WTC11 (cell line): ENCODE results near the gene LENG1. TPM values are rescaled to one million over a fixed set of nuclear protein-coding genes. Genes with fewer than 3 reads are reported as not detected.

Experiments
- ATAC-seq: fragments of 200-7000 bp; cut with Tn5 transposase; 2 replicates; pipeline ENCODE4 v1.10.0; 2021; ENCODE audit warnings: mild to moderate bottlenecking, moderate library complexity
- CTCF ChIA-PET: fragments of 300-600 bp; sonication (Branson Sonifier 250); formaldehyde crosslinking; loops from one replicate; lab custom pipeline; 2021; ENCODE audit warnings: antibody characterized with exemption; lab: Charles Lee
- POLR2A ChIA-PET: fragments of 350-600 bp; sonication (Branson Sonifier 250); formaldehyde crosslinking; loops from one replicate; lab custom pipeline; 2021; ENCODE audit warnings: antibody characterized with exemption; lab: Charles Lee
- DNase-seq: peaks from one replicate; pipeline ENCODE4 v3.0.0; 2021; ENCODE audit warnings: low spot score
- H3K27ac Mint-ChIP-seq: 2 replicates; pipeline ENCODE4 v1.8.0; 2021; ENCODE audit warnings: mixed read lengths
- H3K27me3 Mint-ChIP-seq: 2 replicates; pipeline ENCODE4 v1.8.0; 2021; ENCODE audit warnings: low read depth, mild to moderate bottlenecking, moderate library complexity, mixed read lengths
- H3K36me3 Mint-ChIP-seq: 2 replicates; pipeline ENCODE4 v1.8.0; 2021; ENCODE audit warnings: mixed read lengths
- H3K4me1 Mint-ChIP-seq: 2 replicates; pipeline ENCODE4 v1.8.0; 2022; ENCODE audit warnings: mixed read lengths
- H3K4me3 Mint-ChIP-seq: 2 replicates; pipeline ENCODE4 v1.8.0; 2021; ENCODE audit warnings: mild to moderate bottlenecking, moderate library complexity, mixed read lengths
- H3K9me3 Mint-ChIP-seq: 2 replicates; pipeline ENCODE4 v1.8.0; 2021; ENCODE audit warnings: mixed read lengths
- FOXJ3 ChIP-seq: sonication (generic); formaldehyde crosslinking; IDR thresholded peaks from 2 replicates; pipeline ENCODE4 v1.9.0; 2021; ENCODE audit warnings: missing genetic modification reagents, mild to moderate bottlenecking, borderline replicate concordance
- FOXP1 ChIP-seq: sonication (generic); formaldehyde crosslinking; IDR thresholded peaks from 2 replicates; pipeline ENCODE4 v1.8.0; 2022; ENCODE audit warnings: missing genetic modification reagents, mild to moderate bottlenecking, moderate library complexity, borderline replicate concordance
- GRHL2 ChIP-seq: fragments of 250-450 bp; sonication (Bioruptor Pico); IDR thresholded peaks from 2 replicates; pipeline ENCODE4 v1.8.0; 2022; ENCODE audit warnings: mild to moderate bottlenecking, moderate library complexity; ENCODE audit not compliant: insufficient replicate concordance, severe bottlenecking
- MXD4 ChIP-seq: fragments of 250-450 bp; sonication (Bioruptor Pico); IDR thresholded peaks from 2 replicates; pipeline ENCODE4 v1.8.0; 2021; ENCODE audit warnings: mild to moderate bottlenecking, moderate library complexity, borderline replicate concordance
- MYBL2 ChIP-seq: sonication (generic); formaldehyde crosslinking; IDR thresholded peaks from 2 replicates; pipeline ENCODE4 v1.8.1; 2023; ENCODE audit warnings: mild to moderate bottlenecking, moderate library complexity, missing genetic modification reagents
- TCF7 ChIP-seq: sonication (generic); formaldehyde crosslinking; IDR thresholded peaks from 2 replicates; pipeline ENCODE4 v1.8.0; 2022; ENCODE audit warnings: mild to moderate bottlenecking, low read depth, missing genetic modification reagents, moderate library complexity
- TEAD1 ChIP-seq: sonication (generic); formaldehyde crosslinking; IDR thresholded peaks from 2 replicates; pipeline ENCODE4 v1.8.0; 2022; ENCODE audit warnings: mild to moderate bottlenecking, missing genetic modification reagents
- TP53 ChIP-seq: sonication (generic); formaldehyde crosslinking; IDR thresholded peaks from 2 replicates; pipeline ENCODE4 v1.8.1; 2023; ENCODE audit warnings: mild to moderate bottlenecking, missing genetic modification reagents
- ZNF219 ChIP-seq: sonication (generic); formaldehyde crosslinking; IDR thresholded peaks from 2 replicates; pipeline ENCODE4 v1.8.0; 2023; ENCODE audit warnings: missing genetic modification reagents, mild to moderate bottlenecking, borderline replicate concordance
- ZNF416 ChIP-seq: fragments of 250-450 bp; sonication (Bioruptor Pico); IDR thresholded peaks from 2 replicates; pipeline ENCODE4 v1.9.0; 2021; ENCODE audit warnings: mild to moderate bottlenecking, inconsistent platforms
- total RNA-seq: library from RNA; stranded (reverse); gene quantifications from 3 replicates; pipeline ENCODE4 v1.2.3, GENCODE V29; 2021
- TF ChIP-seq, protein P1 (sequence below): sonication (generic); formaldehyde crosslinking; IDR thresholded peaks from 2 replicates; pipeline ENCODE4 v1.8.1; 2023; ENCODE audit warnings: mild to moderate bottlenecking, missing genetic modification reagents, moderate library complexity
- TF ChIP-seq, protein P2 (sequence below): sonication (generic); formaldehyde crosslinking; IDR thresholded peaks from 2 replicates; pipeline ENCODE4 v1.8.1; 2022; ENCODE audit warnings: low read depth, missing genetic modification reagents, borderline replicate concordance
- TF ChIP-seq, protein P3 (sequence below): sonication (generic); formaldehyde crosslinking; IDR thresholded peaks from 2 replicates; pipeline ENCODE4 v1.8.0; 2022; ENCODE audit warnings: mild to moderate bottlenecking, missing genetic modification reagents
- TF ChIP-seq, protein P4 (sequence below): fragments of 250-450 bp; sonication (Bioruptor Pico); IDR thresholded peaks from 2 replicates; pipeline ENCODE4 v1.8.0; 2021; ENCODE audit warnings: mild to moderate bottlenecking
- TF ChIP-seq, protein P5 (sequence below): sonication (generic); formaldehyde crosslinking; IDR thresholded peaks from 2 replicates; pipeline ENCODE4 v1.8.1; 2023; ENCODE audit warnings: mild to moderate bottlenecking, missing genetic modification reagents, borderline replicate concordance
- TF ChIP-seq, protein P6 (sequence below): fragments of 250-450 bp; sonication (Bioruptor Pico); IDR thresholded peaks from 2 replicates; pipeline ENCODE4 v1.9.0; 2021; ENCODE audit warnings: mild to moderate bottlenecking, borderline replicate concordance

The LENG1 gene
- total RNA-seq, 1 experiment from 2014 or later = 4.9 TPM

DNA sequence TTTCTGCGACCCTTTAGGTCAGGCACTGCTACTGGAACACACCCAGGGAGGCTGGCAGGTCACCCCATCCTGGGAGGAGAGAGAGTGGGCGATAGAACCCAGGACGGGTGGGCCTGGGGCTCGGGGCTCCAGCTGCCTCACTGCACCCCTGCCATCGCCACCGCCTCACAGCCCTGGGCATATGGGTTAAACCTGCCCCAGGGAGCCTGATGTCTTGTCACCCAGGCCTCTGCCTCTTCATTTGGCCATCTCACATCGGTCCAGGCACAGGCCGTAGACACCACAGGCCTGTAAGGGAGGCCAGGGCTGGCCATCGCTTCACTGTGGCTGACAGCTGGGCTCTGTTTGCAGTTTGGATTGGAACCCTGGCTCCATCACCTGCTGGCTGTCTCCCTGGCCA lies 33.8 kb downstream of the LENG1 start (continued):
- TF ChIP-seq MYBL2 (CRISPR knock-in tag) (no peak), TCF7 (no peak), FOXP1 (CRISPR knock-in tag) (no peak)
- TF ChIP-seq, protein P1, sequence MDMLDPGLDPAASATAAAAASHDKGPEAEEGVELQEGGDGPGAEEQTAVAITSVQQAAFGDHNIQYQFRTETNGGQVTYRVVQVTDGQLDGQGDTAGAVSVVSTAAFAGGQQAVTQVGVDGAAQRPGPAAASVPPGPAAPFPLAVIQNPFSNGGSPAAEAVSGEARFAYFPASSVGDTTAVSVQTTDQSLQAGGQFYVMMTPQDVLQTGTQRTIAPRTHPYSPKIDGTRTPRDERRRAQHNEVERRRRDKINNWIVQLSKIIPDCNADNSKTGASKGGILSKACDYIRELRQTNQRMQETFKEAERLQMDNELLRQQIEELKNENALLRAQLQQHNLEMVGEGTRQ (CRISPR knock-in tag) = no peak
- TF ChIP-seq, all 79 proteins: peak for 0

DNA sequence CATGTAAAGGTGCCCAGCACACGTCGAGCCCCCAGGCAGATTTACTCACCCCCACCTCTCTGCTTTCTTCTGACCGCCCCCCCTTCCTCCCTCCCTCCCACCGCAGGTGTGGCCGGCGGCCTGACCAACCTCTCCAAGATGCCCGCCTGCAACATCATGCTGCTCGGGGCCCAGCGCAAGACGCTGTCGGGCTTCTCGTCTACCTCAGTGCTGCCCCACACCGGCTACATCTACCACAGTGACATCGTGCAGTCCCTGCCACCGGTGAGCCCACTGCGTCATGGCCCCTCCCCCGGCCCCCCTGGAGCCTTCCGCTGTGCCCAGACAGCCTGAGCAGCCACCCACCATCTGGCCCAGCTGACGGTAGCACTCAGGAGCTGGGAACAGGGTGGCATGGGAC lies 35.1 kb downstream of the LENG1 start:
- H3K4me1 Mint-ChIP-seq = no peaks in the 10 kb centered on the region
- H3K4me3 Mint-ChIP-seq = no peak overlapping the region
- DNase-seq (no peak), ATAC-seq (no peak)
- TF ChIP-seq FOXJ3 (no peak), ZNF416 (CRISPR knock-in tag) (no peak), TP53 (no peak), MXD4 (CRISPR knock-in tag) (no peak), GRHL2 (no peak), TEAD1 (CRISPR knock-in tag) (no peak), ZNF219 (CRISPR knock-in tag) (no peak)
- TF ChIP-seq, protein P2, sequence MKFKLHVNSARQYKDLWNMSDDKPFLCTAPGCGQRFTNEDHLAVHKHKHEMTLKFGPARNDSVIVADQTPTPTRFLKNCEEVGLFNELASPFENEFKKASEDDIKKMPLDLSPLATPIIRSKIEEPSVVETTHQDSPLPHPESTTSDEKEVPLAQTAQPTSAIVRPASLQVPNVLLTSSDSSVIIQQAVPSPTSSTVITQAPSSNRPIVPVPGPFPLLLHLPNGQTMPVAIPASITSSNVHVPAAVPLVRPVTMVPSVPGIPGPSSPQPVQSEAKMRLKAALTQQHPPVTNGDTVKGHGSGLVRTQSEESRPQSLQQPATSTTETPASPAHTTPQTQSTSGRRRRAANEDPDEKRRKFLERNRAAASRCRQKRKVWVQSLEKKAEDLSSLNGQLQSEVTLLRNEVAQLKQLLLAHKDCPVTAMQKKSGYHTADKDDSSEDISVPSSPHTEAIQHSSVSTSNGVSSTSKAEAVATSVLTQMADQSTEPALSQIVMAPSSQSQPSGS = no peak
- TF ChIP-seq, protein P3, sequence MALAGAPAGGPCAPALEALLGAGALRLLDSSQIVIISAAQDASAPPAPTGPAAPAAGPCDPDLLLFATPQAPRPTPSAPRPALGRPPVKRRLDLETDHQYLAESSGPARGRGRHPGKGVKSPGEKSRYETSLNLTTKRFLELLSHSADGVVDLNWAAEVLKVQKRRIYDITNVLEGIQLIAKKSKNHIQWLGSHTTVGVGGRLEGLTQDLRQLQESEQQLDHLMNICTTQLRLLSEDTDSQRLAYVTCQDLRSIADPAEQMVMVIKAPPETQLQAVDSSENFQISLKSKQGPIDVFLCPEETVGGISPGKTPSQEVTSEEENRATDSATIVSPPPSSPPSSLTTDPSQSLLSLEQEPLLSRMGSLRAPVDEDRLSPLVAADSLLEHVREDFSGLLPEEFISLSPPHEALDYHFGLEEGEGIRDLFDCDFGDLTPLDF = no peak
- TF ChIP-seq, protein P4, sequence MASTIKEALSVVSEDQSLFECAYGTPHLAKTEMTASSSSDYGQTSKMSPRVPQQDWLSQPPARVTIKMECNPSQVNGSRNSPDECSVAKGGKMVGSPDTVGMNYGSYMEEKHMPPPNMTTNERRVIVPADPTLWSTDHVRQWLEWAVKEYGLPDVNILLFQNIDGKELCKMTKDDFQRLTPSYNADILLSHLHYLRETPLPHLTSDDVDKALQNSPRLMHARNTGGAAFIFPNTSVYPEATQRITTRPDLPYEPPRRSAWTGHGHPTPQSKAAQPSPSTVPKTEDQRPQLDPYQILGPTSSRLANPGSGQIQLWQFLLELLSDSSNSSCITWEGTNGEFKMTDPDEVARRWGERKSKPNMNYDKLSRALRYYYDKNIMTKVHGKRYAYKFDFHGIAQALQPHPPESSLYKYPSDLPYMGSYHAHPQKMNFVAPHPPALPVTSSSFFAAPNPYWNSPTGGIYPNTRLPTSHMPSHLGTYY (CRISPR knock-in tag) = no peak
- TF ChIP-seq, protein P5, sequence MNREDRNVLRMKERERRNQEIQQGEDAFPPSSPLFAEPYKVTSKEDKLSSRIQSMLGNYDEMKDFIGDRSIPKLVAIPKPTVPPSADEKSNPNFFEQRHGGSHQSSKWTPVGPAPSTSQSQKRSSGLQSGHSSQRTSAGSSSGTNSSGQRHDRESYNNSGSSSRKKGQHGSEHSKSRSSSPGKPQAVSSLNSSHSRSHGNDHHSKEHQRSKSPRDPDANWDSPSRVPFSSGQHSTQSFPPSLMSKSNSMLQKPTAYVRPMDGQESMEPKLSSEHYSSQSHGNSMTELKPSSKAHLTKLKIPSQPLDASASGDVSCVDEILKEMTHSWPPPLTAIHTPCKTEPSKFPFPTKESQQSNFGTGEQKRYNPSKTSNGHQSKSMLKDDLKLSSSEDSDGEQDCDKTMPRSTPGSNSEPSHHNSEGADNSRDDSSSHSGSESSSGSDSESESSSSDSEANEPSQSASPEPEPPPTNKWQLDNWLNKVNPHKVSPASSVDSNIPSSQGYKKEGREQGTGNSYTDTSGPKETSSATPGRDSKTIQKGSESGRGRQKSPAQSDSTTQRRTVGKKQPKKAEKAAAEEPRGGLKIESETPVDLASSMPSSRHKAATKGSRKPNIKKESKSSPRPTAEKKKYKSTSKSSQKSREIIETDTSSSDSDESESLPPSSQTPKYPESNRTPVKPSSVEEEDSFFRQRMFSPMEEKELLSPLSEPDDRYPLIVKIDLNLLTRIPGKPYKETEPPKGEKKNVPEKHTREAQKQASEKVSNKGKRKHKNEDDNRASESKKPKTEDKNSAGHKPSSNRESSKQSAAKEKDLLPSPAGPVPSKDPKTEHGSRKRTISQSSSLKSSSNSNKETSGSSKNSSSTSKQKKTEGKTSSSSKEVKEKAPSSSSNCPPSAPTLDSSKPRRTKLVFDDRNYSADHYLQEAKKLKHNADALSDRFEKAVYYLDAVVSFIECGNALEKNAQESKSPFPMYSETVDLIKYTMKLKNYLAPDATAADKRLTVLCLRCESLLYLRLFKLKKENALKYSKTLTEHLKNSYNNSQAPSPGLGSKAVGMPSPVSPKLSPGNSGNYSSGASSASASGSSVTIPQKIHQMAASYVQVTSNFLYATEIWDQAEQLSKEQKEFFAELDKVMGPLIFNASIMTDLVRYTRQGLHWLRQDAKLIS (CRISPR knock-in tag) = no peak
- TF ChIP-seq, protein P6, sequence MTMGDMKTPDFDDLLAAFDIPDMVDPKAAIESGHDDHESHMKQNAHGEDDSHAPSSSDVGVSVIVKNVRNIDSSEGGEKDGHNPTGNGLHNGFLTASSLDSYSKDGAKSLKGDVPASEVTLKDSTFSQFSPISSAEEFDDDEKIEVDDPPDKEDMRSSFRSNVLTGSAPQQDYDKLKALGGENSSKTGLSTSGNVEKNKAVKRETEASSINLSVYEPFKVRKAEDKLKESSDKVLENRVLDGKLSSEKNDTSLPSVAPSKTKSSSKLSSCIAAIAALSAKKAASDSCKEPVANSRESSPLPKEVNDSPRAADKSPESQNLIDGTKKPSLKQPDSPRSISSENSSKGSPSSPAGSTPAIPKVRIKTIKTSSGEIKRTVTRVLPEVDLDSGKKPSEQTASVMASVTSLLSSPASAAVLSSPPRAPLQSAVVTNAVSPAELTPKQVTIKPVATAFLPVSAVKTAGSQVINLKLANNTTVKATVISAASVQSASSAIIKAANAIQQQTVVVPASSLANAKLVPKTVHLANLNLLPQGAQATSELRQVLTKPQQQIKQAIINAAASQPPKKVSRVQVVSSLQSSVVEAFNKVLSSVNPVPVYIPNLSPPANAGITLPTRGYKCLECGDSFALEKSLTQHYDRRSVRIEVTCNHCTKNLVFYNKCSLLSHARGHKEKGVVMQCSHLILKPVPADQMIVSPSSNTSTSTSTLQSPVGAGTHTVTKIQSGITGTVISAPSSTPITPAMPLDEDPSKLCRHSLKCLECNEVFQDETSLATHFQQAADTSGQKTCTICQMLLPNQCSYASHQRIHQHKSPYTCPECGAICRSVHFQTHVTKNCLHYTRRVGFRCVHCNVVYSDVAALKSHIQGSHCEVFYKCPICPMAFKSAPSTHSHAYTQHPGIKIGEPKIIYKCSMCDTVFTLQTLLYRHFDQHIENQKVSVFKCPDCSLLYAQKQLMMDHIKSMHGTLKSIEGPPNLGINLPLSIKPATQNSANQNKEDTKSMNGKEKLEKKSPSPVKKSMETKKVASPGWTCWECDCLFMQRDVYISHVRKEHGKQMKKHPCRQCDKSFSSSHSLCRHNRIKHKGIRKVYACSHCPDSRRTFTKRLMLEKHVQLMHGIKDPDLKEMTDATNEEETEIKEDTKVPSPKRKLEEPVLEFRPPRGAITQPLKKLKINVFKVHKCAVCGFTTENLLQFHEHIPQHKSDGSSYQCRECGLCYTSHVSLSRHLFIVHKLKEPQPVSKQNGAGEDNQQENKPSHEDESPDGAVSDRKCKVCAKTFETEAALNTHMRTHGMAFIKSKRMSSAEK (CRISPR knock-in tag) = no peak
- H3K27me3 Mint-ChIP-seq = no peaks in the 10 kb centered on the region
- H3K36me3 Mint-ChIP-seq = peaks cover 60% of the 10 kb centered on the region
- no peak overlapping the region for H3K27ac Mint-ChIP-seq
- ChIA-PET POLR2A (no interaction called here), CTCF (interaction anchor here (1.2 to 1.5 kb wide), 2 partner anchors 13 to 212 kb away, joined by 3 to 4 read pairs; partner anchors contain the start of gene CNOT3)
- H3K9me3 Mint-ChIP-seq = no peaks in the 10 kb centered on the region
